ENCODE results near the gene PLCL2. TPM values are rescaled to one million over a fixed set of nuclear protein-coding genes. Genes with fewer than 3 reads are reported as not detected.

Gene PLCL2
- total and polyA plus RNA-seq, 10 of the 15 experiments (the other 5 are each of a cell fraction or from before 2014, with no cell fraction given) = 7.5 to 37.3 (median 21.7) TPM

DNA sequence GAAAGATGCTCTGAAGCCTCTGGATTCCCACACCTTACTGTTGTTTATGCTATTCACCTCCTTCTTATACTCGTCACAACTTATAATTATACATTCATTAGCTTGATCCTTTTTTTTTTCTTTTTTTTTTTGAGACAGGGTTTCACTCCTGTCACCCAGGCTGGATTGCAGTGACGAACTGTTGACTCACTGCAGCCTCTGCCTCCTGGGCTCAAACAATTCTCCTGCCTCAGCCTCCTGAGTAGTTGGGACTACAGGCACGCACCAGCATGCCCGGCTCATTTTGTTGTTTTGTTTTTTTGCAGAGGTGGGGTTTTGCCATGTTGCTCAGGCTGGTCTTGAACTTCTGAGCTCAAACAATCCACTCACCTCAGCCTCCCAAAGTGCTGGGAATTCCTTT lies 143.6 kb downstream of the PLCL2 start:
- Histone ChIP-seq H3K4me2 (ENCODE audit: control insufficient read depth, insufficient read depth) (no peak overlapping the region), H3K27me3 (replicated peaks in 1 of 2; ENCODE audit: control insufficient read depth in 2 of 2, insufficient read depth in 2 of 2, low read length in 1 of 2) (no peaks in the 10 kb centered on the region), H3K27ac (ENCODE audit: control insufficient read depth, insufficient read depth) (no peak overlapping the region), H3K79me2 (ENCODE audit: control insufficient read depth, insufficient read depth, low read length) (peaks cover 11% of the 10 kb centered on the region), H3K9ac (ENCODE audit: control insufficient read depth, insufficient read depth, low read length) (no peak overlapping the region), H3K4me3 (no peak overlapping the region), H4K20me1 (ENCODE audit: control insufficient read depth, insufficient read depth) (no peaks in the 10 kb centered on the region), H3K4me1 (ENCODE audit: control insufficient read depth, insufficient read depth, low read length) (peaks cover 11% of the 10 kb centered on the region), H3K36me3 (ENCODE audit: control insufficient read depth in 2 of 2, insufficient read depth in 2 of 2, low read length in 1 of 2) (peaks cover 1 to 3% of the 10 kb centered on the region in 2 experiments; a peak in 3 of 4 replicates), H2AFZ (ENCODE audit: control insufficient read depth, low read depth, low read length) (no peak overlapping the region), H3K9me3 (replicated peaks; ENCODE audit: control insufficient read depth, insufficient read depth, low read length) (peaks cover 3% of the 10 kb centered on the region; the same call in 2 of the 3 replicates)
- intact Hi-C loops (cut with micrococcal nuclease; ENCODE audit: unreplicated experiment) = no loop called here
- in situ Hi-C loops (cut with MboI) = loop anchor here (25.0 kb wide), 1 partner anchor 741 kb away; no protein-coding TSS in a partner anchor
- TF ChIP-seq PML (IDR thresholded peaks at IDR 0.05; ENCODE audit: low read length) (no peak), STAT3 (IDR thresholded peaks at IDR 0.05; ENCODE audit: low read depth, low read length) (no peak)
- TF ChIP-seq, protein P1, sequence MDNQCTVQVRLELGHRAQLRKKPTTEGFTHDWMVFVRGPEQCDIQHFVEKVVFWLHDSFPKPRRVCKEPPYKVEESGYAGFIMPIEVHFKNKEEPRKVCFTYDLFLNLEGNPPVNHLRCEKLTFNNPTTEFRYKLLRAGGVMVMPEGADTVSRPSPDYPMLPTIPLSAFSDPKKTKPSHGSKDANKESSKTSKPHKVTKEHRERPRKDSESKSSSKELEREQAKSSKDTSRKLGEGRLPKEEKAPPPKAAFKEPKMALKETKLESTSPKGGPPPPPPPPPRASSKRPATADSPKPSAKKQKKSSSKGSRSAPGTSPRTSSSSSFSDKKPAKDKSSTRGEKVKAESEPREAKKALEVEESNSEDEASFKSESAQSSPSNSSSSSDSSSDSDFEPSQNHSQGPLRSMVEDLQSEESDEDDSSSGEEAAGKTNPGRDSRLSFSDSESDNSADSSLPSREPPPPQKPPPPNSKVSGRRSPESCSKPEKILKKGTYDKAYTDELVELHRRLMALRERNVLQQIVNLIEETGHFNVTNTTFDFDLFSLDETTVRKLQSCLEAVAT (IDR thresholded peaks at IDR 0.05) = no peak
- ATAC-seq (no peak), DNase-seq (ENCODE audit: low read depth, low spot score) (no peak), FAIRE-seq (no peak)
- ChIA-PET SMC1A (ENCODE audit: uncharacterized antibody, unreplicated experiment) (interaction anchor here (0.9 to 6.6 kb wide), 10 partner anchors 12 to 199 kb away, joined by 3 to 38 read pairs (median 6); no protein-coding TSS in a partner anchor), CTCF (interaction anchor here (0.7 to 6.4 kb wide), 4 partner anchors 11 to 200 kb away, joined by 3 to 39 read pairs (median 6); no protein-coding TSS in a partner anchor), POLR2A (interaction anchor here (0.6 to 1.5 kb wide), 3 partner anchors 19 to 117 kb away, joined by 3 to 9 read pairs (median 3); no protein-coding TSS in a partner anchor), RAD21 (ENCODE audit: unreplicated experiment) (interaction anchor here (0.7 to 7.1 kb wide), 5 partner anchors 12 to 427 kb away, joined by 3 to 54 read pairs (median 17); partner anchors contain the start of gene PLCL2)
- BruUV-seq (replicated peaks) = no TSS peak
- WGBS (ENCODE audit: insufficient coverage, insufficient replicate concordance, low lambda C conversion rate, missing lambda C conversion rate) = 86% methylated on average over 4 of the region's 4 CpGs

DNA sequence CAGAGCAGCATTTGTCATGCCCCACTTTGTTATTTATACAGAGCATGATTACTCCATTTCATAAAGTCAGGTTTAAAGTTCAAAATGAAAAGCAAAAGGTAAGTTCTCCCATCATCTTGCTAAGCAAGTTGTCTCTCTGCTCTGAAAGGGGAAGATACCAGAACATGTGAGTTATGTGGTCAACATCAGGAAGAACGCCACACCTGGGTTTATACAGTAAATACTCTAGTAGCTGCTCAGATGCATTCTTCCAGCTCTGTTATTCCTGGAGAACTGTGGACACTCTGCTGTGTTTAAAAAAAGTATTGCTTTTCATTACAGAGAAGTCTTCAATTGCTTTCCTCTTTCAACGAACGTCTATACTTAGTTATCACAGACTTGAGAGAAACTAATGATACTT lies 145.7 kb downstream of the PLCL2 start:
- CTCF ChIA-PET = interaction anchor here (0.6 to 6.4 kb wide), 15 partner anchors 8 to 303 kb away, joined by 3 to 43 read pairs (median 5); partner anchors contain the start of gene PLCL2
- no TSS peak for BruUV-seq (replicated peaks)
- no peak overlapping the region for H3K4me3 ChIP-seq
- POLR2A ChIA-PET = no interaction called here
- H3K9ac ChIP-seq (ENCODE audit: control insufficient read depth, insufficient read depth, low read length) = no peak overlapping the region
- peaks cover 1 to 6% of the 10 kb centered on the region in 2 experiments; a peak in 3 of 4 replicates for H3K36me3 ChIP-seq (ENCODE audit: control insufficient read depth in 2 of 2, insufficient read depth in 2 of 2, low read length in 1 of 2)
- ATAC-seq (peak; percentile 62), FAIRE-seq (no peak), DNase-seq (ENCODE audit: low read depth, low spot score) (no peak)
- H2AFZ ChIP-seq (ENCODE audit: control insufficient read depth, low read depth, low read length) = no peak overlapping the region
- no peaks in the 10 kb centered on the region for H3K27me3 ChIP-seq (replicated peaks in 1 of 2; ENCODE audit: control insufficient read depth in 2 of 2, insufficient read depth in 2 of 2, low read length in 1 of 2)
- peak overlapping the region; percentile 10; the same call in 1 of the 2 replicates for H3K4me2 ChIP-seq (ENCODE audit: control insufficient read depth, insufficient read depth)
- H3K79me2 ChIP-seq (ENCODE audit: control insufficient read depth, insufficient read depth, low read length) = peaks cover 5% of the 10 kb centered on the region
- H3K27ac ChIP-seq (ENCODE audit: control insufficient read depth, insufficient read depth) = no peak overlapping the region
- H3K4me1 ChIP-seq (ENCODE audit: control insufficient read depth, insufficient read depth, low read length) = peaks cover 11% of the 10 kb centered on the region
- intact Hi-C loops (cut with micrococcal nuclease; ENCODE audit: unreplicated experiment) (loop anchor here (5.0 kb wide), 3 partner anchors 202 to 428 kb away; no protein-coding TSS in a partner anchor), in situ Hi-C loops (cut with MboI) (loop anchor here (25.0 kb wide), 1 partner anchor 743 kb away; no protein-coding TSS in a partner anchor)
- SMC1A ChIA-PET (ENCODE audit: uncharacterized antibody, unreplicated experiment) = interaction anchor here (0.6 to 6.6 kb wide), 14 partner anchors 8 to 211 kb away, joined by 3 to 38 read pairs (median 4); partner anchors contain the start of gene PLCL2
- no peaks in the 10 kb centered on the region for H3K9me3 ChIP-seq (replicated peaks; ENCODE audit: control insufficient read depth, insufficient read depth, low read length)
- WGBS (ENCODE audit: insufficient coverage, insufficient replicate concordance, low lambda C conversion rate, missing lambda C conversion rate) = 75% methylated on average over 3 of the region's 3 CpGs
- RAD21 ChIA-PET (ENCODE audit: unreplicated experiment) = interaction anchor here (0.7 to 7.1 kb wide), 9 partner anchors 8 to 203 kb away, joined by 3 to 54 read pairs (median 5); partner anchors contain the start of gene PLCL2
- H4K20me1 ChIP-seq (ENCODE audit: control insufficient read depth, insufficient read depth) = no peaks in the 10 kb centered on the region
- peak; percentile 83 for TF ChIP-seq RUNX3 (IDR thresholded peaks at IDR 0.05; ENCODE audit: low read length)
- no peak for TF ChIP-seq STAT3 (IDR thresholded peaks at IDR 0.05; ENCODE audit: low read depth, low read length)
- TF ChIP-seq MTA3 (IDR thresholded peaks at IDR 0.05; ENCODE audit: borderline replicate concordance, low read length) = no peak
- TF ChIP-seq FOXM1 (IDR thresholded peaks at IDR 0.05; ENCODE audit: low read depth, low read length) = no peak
- TF ChIP-seq, protein P2, sequence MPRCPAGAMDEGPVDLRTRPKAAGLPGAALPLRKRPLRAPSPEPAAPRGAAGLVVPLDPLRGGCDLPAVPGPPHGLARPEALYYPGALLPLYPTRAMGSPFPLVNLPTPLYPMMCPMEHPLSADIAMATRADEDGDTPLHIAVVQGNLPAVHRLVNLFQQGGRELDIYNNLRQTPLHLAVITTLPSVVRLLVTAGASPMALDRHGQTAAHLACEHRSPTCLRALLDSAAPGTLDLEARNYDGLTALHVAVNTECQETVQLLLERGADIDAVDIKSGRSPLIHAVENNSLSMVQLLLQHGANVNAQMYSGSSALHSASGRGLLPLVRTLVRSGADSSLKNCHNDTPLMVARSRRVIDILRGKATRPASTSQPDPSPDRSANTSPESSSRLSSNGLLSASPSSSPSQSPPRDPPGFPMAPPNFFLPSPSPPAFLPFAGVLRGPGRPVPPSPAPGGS (IDR thresholded peaks at IDR 0.05; ENCODE audit: borderline replicate concordance, insufficient read depth, low read depth, low read length, poor library complexity, severe bottlenecking) = no peak
- TF ChIP-seq, protein P3, sequence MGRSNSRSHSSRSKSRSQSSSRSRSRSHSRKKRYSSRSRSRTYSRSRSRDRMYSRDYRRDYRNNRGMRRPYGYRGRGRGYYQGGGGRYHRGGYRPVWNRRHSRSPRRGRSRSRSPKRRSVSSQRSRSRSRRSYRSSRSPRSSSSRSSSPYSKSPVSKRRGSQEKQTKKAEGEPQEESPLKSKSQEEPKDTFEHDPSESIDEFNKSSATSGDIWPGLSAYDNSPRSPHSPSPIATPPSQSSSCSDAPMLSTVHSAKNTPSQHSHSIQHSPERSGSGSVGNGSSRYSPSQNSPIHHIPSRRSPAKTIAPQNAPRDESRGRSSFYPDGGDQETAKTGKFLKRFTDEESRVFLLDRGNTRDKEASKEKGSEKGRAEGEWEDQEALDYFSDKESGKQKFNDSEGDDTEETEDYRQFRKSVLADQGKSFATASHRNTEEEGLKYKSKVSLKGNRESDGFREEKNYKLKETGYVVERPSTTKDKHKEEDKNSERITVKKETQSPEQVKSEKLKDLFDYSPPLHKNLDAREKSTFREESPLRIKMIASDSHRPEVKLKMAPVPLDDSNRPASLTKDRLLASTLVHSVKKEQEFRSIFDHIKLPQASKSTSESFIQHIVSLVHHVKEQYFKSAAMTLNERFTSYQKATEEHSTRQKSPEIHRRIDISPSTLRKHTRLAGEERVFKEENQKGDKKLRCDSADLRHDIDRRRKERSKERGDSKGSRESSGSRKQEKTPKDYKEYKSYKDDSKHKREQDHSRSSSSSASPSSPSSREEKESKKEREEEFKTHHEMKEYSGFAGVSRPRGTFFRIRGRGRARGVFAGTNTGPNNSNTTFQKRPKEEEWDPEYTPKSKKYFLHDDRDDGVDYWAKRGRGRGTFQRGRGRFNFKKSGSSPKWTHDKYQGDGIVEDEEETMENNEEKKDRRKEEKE (IDR thresholded peaks at IDR 0.05) = no peak
- TF ChIP-seq RAD51 (IDR thresholded peaks at IDR 0.05) = 0 out of 2 replicates have a peak, but pooled peaks have one; percentile 28

Measured in GM12878 (cell line).